ENCODE data around the gene DGCR8.

The DGCR8 gene

GRCh38 chr22:20105456-20106204 is 25.6 kb downstream of the DGCR8 start:
- H3K27ac Mint-ChIP-seq: no peak overlapping the region
- peaks cover 41% of the 10 kb centered on the region for H3K36me3 Mint-ChIP-seq (ENCODE audit: low read depth)
- H3K27me3 Mint-ChIP-seq: no peaks in the 10 kb centered on the region
- H3K4me3 Mint-ChIP-seq: no peak overlapping the region
- H3K9me3 Mint-ChIP-seq: no peaks in the 10 kb centered on the region
- H3K4me1 Mint-ChIP-seq (ENCODE audit: low read depth): peaks cover 23% of the 10 kb centered on the region

DNA sequence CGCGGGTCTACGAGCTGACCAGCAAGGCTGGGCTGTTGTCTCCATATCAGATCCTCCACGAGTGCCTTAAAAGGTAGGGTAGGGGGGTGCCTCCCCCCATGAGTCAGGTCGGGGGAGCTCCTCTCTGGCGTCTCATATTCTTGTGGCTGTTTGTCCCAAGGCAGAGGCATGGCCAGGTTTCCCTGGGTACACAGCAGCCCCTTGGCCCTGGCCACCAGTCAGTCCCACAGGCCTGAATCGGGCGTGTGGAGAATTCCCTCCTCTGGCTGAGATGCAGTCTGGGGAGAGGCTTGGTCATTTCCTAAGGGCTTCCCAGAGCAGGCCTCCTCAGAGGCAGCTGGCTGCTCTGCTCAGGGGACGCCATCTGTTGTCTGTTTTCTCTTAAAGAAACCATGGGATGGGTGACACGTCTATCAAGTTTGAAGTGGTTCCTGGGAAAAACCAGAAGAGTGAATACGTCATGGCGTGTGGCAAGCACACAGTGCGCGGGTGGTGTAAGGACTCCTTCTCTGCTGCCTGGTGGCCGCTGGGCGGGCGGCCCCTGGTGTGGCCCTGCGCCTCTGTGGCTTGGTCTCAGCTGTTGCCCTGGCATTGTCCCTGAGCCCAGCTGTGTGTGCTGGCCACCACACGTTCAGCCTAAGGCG is 26.3 kb downstream of the DGCR8 start:
- H3K4me3 Mint-ChIP-seq: no peak overlapping the region
- H3K27me3 Mint-ChIP-seq: no peaks in the 10 kb centered on the region
- no peaks in the 10 kb centered on the region for H3K9me3 Mint-ChIP-seq
- H3K36me3 Mint-ChIP-seq (ENCODE audit: low read depth): peaks cover 46% of the 10 kb centered on the region
- H3K27ac Mint-ChIP-seq: no peak overlapping the region
- H3K4me1 Mint-ChIP-seq (ENCODE audit: low read depth): peaks cover 23% of the 10 kb centered on the region

DNA sequence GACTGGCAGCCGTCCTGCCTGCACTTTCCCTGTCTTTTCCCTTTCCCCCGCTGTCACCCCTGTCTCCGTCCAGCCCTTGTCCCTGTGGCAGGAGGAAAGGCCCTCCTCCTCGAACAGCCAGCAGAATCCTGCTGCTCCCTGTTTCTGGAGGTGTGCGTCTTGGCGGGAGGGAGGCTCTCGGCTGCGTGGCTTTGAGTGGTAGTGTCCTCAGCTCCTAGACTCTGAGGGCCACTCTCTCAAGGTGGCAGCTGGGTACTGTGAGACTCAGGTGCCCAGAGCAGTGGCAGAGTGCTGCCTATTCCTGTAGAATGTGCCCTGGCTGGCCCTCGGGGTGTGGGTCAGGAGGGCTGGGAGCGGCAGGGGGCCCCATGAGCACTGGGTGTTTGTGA is 26.8 kb downstream of the DGCR8 start:
- Mint-ChIP-seq H3K27me3 (no peaks in the 10 kb centered on the region), H3K4me1 (ENCODE audit: low read depth) (peaks cover 23% of the 10 kb centered on the region), H3K9me3 (no peaks in the 10 kb centered on the region), H3K27ac (no peak overlapping the region), H3K36me3 (ENCODE audit: low read depth) (peaks cover 43% of the 10 kb centered on the region), H3K4me3 (no peak overlapping the region)

GRCh38 chr22:20107471-20107901 is 27.4 kb downstream of the DGCR8 start:
- Mint-ChIP-seq H3K4me1 (ENCODE audit: low read depth) (peaks cover 23% of the 10 kb centered on the region), H3K9me3 (no peaks in the 10 kb centered on the region), H3K27me3 (no peaks in the 10 kb centered on the region), H3K36me3 (ENCODE audit: low read depth) (peaks cover 37% of the 10 kb centered on the region), H3K27ac (no peak overlapping the region), H3K4me3 (no peak overlapping the region)

DNA sequence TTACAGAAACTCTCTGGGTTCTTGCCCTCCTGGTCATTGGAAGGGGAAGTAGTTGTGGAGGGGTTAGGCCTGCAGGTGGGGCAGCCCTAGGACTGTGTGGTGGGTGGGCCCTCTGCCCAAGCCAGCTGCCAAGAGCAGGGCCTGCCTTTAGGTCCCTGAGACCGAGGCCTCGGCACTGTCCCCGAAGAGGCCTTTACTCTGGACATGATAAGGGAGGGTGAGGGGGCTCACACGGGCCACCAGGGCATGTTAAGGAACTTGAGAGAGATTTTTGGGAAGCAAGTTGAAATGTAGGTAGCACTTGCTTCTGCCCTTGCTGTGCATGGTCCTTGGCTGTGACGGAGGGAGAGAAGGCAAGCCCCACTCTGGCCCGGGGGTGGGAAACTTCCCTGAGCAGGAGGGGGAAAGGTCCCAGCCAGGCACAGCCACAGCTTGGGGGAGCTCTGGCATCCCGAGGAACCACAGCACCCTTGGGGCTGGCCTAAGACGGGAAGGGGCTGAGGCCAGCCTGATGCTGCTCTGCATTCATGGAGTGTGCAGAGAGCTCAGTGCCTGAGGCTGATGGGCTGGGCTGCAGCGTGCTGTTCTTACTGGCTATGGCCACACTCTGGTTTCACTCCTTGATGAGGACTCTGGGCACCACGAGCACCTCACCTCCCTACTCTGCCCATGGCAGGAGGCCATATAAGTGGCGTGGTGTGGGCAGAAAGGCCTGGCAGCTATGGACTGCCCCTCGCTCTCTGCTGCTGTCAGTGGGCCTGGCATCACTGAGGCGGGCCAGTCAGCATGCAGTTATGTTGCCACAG is 28.1 kb downstream of the DGCR8 start:
- H3K27ac Mint-ChIP-seq: no peak overlapping the region
- H3K4me3 Mint-ChIP-seq: no peak overlapping the region
- peaks cover 33% of the 10 kb centered on the region for H3K36me3 Mint-ChIP-seq (ENCODE audit: low read depth)
- H3K27me3 Mint-ChIP-seq: no peaks in the 10 kb centered on the region
- no peaks in the 10 kb centered on the region for H3K9me3 Mint-ChIP-seq
- peaks cover 25% of the 10 kb centered on the region for H3K4me1 Mint-ChIP-seq (ENCODE audit: low read depth)

DNA sequence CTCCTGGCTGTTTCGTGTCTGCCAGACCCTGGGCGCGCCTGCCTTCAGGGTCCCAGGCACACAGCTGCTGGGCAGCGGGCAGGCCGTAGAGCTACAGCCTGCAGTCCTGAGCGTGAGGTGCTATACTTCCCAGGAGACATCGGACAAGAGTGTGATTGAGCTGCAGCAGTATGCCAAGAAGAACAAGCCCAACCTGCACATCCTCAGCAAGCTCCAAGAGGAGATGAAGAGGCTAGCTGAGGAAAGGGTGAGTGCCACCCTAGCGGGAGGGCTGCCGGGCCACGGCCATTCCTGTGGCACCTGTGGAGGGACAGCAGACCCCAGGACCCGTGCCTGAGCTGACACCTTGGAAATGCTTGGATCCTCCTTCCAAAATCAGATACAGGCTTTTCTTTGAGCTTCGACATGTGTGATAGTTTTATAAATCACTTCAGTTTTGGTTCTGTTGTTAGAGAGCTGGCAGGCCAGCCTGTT is 28.8 kb downstream of the DGCR8 start:
- Mint-ChIP-seq H3K9me3 (no peaks in the 10 kb centered on the region), H3K36me3 (ENCODE audit: low read depth) (peaks cover 27% of the 10 kb centered on the region), H3K27ac (peak overlapping the region; percentile 6), H3K4me1 (ENCODE audit: low read depth) (peaks cover 26% of the 10 kb centered on the region), H3K27me3 (no peaks in the 10 kb centered on the region), H3K4me3 (no peak overlapping the region)

DNA sequence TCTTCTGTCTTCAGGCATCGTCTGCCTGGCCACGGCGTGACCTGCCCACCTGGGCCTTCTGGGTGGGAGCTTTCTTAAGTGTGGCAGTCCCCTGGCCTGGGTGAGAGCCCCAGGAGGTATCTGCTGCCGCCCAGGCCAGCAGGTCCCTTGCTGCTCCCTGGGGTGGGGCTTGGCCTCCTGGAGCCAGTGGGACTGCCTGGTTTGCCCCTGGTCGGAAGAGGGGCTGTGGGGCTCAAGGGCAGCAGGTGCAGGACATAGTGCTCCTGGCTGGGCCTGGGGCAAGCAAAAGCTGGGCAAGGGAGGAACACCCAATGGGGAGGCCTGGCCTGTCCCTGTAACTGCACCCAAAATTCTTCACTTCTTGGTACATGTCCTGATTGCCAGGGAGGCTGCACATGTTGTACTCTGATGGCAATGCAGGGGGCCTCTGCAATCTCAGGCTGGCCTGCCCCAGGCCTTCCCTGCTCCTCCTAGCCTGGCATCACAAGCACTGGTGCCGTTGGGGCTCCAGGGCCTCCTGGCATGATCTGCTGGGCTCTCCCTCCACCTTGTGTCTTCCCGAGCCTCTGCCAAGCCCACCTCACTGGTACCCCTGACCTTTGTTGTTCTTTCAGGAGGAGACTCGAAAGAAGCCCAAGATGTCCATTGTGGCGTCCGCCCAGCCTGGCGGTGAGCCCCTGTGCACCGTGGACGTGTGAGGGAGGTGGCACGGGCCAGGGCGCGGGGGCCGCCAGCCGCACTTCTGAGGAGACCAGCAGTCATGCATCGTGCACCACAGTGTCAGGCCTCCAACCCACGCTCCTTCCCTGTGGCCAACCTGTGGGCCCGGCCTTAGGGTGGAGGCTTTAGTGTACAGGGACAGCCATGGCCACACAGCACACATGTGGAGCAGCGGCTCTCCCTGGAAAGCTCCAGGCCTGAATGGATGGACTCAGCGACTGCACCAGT is 29.6 kb downstream of the DGCR8 start:
- no peaks in the 10 kb centered on the region for H3K9me3 Mint-ChIP-seq
- no peak overlapping the region for H3K4me3 Mint-ChIP-seq
- no peaks in the 10 kb centered on the region for H3K27me3 Mint-ChIP-seq
- H3K4me1 Mint-ChIP-seq (ENCODE audit: low read depth): peaks cover 34% of the 10 kb centered on the region
- peak overlapping the region; percentile 36 for H3K27ac Mint-ChIP-seq
- peaks cover 32% of the 10 kb centered on the region for H3K36me3 Mint-ChIP-seq (ENCODE audit: low read depth)

DNA sequence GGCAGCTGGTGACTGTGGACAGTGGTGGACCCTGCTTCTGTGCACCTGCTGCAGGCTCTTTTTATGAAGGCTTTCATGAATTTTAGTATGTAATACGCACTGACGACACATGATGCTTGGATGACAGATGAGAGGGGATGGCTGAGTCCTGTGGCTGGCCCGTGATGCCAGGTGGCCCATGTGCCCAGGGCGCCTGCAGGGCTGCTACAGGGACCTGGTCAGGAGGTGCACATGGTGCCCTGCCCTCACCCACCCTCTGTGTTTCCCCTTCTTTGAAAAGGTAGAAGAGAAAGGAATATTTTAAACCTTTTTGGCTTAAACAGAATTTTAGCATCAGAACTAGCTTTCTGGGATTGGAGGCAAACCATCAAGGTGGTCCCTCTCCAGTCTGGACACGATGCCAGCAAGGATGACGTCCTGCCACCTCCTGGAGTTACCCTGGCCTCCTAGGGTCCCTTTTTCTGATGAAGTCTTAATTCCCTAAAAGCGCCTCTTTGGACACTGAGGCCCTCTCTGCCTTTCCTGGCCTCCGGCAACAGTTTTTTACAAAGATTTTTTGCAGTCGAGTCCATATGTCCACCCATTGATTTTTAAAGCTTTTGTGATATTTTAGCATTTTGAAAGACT is 30.4 kb downstream of the DGCR8 start:
- Mint-ChIP-seq H3K4me3 (no peak overlapping the region), H3K4me1 (ENCODE audit: low read depth) (peaks cover 40% of the 10 kb centered on the region), H3K27ac (peak overlapping the region; percentile 89), H3K36me3 (ENCODE audit: low read depth) (peaks cover 39% of the 10 kb centered on the region), H3K27me3 (no peaks in the 10 kb centered on the region), H3K9me3 (no peaks in the 10 kb centered on the region)

DNA sequence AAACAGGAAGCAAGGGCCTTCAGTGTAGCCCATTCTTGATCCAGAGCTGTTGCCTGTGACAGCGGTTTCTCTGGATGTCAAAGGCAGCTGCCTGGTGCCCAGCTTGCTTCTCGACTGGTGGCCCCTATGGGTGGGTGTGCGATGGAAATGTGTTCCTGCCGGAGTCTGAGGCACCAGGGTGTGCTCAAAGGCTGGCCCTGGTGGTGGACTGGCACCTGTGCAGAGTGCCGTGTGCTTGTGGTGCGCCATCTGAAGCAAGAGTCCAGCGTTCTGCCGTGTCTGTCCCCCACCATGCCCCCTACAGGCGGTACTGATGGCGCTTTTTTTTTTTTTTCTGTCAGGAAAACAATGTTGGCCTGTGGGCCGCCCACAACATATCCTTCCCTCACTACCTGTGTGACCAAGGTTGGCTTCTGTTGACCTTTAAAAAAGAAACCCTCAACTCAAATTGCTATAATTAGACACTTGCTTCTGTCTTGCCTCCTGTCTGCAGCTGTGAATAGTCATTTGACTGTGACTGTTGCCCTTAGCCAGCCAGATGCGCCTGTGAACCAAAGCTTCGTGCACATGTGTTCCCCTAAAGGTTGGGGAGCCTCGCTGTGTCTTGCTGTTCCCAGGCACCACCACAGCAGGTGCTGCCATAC is 31.1 kb downstream of the DGCR8 start:
- Mint-ChIP-seq H3K4me3 (peak overlapping the region; percentile 26), H3K9me3 (no peaks in the 10 kb centered on the region), H3K36me3 (ENCODE audit: low read depth) (peaks cover 41% of the 10 kb centered on the region), H3K4me1 (ENCODE audit: low read depth) (peaks cover 44% of the 10 kb centered on the region), H3K27ac (peak overlapping the region; percentile 89), H3K27me3 (no peaks in the 10 kb centered on the region)

- Mint-ChIP-seq H3K36me3 (ENCODE audit: low read depth) (peaks cover 41% of the 10 kb centered on the region), H3K27ac (peak overlapping the region; percentile 89), H3K4me3 (peak overlapping the region; percentile 63), H3K4me1 (ENCODE audit: low read depth) (peaks cover 44% of the 10 kb centered on the region), H3K9me3 (no peaks in the 10 kb centered on the region), H3K27me3 (no peaks in the 10 kb centered on the region)
Measured at GRCh38 chr22:20111689-20112622, 31.9 kb downstream of the DGCR8 start.

GRCh38 chr22:20112623-20113511 is 32.8 kb downstream of the DGCR8 start:
- no peaks in the 10 kb centered on the region for H3K27me3 Mint-ChIP-seq
- H3K4me1 Mint-ChIP-seq (ENCODE audit: low read depth): peaks cover 44% of the 10 kb centered on the region
- H3K36me3 Mint-ChIP-seq (ENCODE audit: low read depth): peaks cover 39% of the 10 kb centered on the region
- H3K9me3 Mint-ChIP-seq: no peaks in the 10 kb centered on the region
- peak overlapping the region; percentile 89 for H3K27ac Mint-ChIP-seq
- no peak overlapping the region for H3K4me3 Mint-ChIP-seq
